HG03558 (cell line): Measurements from ENCODE around the gene RXRA.

Experiments
- ATAC-seq: cut with Tn5 transposase; IDR thresholded peaks from one replicate; pipeline ENCODE4 v1.9.1; 2021; ENCODE audit warnings: moderate number of reproducible peaks; ENCODE audit not compliant: unreplicated experiment; ENCODE audit errors: extremely low read depth

Gene RXRA

DNA sequence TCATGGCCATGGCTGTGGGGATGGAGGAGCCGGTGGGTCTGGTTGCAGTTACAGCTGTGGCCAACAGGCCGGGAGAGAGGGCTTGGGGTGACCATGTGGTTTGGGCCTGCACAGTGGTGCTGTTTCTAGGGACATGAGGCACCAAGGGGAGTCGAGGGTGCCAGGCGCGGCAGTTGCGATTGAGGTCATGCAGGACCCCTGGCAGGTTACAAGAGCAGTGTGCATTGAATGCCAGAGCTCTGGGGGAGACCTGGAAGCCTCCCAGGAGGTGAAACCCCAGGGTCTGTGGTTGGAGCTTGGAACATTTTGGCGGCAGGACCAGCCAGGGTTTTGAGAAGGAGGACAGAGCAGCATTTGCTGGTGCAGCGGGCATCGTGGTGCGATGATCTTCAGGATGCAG, 21.7 kb downstream of the RXRA start:
- ATAC-seq: no peak

DNA sequence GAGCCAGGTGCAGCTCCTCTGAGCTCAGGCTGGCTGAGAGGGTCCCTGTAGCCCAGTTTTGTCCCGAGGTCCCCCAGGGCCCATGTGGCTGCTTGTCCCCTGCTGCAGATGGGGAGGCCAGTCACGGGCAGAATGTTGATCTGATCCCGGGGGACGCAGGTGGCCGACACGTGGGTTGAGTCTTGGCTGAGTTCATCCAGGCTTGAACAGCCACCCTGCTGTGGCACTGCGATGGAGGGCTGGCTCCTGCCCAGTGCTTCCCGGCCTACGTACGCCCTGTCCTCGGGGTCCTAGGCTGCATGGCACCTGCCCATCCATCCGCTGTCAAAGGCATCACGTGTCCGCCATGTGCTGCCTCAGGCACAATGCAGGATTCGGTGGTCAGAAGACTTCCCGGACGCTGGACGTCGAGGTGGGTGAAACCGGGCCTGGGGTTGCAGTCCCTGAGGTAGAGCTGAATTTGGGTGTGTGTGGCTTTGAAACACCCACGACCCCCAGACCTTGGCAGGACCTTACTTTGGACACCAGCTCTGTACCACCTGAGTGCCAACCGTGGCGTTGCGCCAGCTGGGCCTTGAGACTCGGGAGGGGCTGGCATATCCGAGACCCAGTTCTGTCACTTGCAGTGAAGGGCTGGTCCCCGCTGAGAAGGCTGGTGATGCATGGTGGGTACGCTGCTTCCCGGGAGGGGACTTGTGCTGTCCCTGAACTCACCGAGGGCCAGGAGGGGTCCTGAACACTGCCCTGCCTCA, 22.3 kb downstream of the RXRA start:
- ATAC-seq: no peak

DNA sequence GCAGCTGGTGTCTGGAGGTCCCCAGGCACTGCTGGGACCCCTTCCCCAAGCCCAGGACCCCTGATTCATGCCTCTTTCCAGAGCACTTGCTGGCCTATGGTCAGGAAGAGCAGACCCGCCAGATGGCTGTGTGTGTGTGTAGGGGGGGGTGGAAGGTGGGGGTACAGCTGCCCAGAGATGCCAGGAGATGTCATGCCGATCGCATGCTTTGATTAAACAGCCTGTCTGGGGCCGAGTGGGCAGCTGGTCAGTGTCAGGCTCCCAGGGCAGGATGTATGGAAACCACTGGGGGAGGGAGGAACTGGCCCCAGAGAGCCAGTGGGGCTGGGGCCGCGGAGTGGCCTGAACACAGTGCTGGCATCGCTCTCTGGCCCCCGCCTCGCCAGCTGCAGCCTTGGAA, 23.7 kb downstream of the RXRA start:
- ATAC-seq: no peak

DNA sequence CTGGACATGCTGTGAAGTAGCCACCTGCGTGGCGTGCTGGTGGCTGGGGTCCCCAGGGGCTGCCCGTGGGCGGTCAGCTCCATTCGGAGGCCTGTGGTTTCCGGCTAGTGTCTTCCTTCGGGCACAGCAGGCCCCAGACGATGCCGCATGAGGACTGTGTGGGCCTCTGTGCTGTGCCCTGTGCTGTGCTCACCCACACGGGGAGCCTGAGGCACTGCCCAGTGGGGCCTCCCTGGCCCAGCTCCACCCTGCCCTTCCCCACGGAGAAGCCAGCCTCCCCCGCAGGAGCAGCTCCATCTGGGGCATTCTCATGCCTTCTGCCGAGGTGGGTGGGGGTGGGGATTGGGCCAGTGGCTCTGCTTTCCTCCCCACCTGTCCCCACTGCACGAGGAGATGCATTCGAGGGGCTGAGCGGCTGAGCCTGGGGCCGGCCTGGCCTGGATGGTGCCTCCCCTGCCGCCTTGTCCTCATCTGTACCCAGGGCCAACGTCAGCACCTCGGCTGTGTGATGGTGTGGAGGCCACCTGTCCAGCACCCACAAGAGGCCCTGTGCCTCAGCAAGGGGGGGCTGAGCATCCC, 24.2 kb downstream of the RXRA start:
- no peak for ATAC-seq

DNA sequence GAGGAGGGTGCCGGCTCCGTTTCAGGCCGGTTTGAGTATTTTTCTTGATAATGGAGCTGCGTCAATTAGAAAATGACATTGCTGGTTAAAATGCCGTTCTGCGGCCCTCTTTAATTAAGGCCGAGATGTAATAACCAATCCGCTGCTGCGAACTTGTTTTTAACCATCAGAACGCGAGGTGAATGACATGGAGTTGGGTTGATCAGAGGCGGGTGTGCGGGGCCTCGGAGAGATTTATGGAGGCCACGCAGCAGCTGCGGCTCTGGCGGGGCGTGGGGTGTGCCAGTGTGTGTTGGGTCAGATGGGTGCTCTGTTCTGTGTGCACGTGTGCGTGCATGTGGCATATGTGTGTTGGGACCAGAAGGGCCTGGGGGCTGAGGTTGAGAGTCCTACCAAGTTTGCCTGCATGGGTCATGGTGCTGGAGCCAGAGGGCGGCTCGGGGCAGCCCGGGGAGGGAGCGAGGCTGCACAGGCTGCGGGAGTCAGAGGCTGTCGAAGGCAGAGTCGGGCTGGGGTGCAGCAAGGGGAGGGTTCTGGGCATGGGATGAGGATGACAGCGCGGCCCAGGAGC, 25.4 kb downstream of the RXRA start:
- ATAC-seq: no peak

DNA sequence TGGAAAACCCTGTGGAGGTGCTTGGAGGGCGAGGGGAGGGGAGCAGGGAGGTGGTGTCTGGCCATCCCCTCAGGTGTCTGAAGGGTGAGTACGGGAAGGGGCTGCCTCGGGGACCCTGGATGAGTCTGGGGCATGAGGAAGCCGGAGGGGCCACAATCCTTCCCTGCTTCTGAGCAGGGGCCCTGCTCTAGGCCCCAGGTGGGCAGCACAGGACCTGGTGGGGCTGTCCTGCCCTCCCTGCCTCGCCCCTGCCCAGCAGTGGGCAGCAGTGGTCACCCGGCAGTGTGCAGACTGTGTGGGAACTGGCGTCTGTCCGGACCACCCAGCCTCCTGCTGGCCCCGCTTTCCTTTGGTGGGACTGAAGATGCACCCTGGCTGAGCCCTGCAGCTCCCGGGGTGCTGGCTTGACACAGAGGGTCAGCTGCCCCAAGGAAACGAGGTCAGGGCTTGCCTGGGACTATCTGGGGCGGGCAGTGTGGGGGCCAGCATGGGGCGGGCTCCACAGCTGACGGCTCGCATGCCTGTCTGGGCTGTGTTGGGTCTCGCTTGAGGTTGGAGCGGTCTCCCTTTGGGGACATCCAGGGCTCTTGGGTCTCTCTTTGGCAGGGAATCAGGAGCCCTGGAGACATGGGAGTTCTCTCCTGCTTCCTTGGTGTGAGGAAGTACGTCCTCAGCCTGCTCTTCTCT, 26.1 kb downstream of the RXRA start:
- ATAC-seq: no peak

DNA sequence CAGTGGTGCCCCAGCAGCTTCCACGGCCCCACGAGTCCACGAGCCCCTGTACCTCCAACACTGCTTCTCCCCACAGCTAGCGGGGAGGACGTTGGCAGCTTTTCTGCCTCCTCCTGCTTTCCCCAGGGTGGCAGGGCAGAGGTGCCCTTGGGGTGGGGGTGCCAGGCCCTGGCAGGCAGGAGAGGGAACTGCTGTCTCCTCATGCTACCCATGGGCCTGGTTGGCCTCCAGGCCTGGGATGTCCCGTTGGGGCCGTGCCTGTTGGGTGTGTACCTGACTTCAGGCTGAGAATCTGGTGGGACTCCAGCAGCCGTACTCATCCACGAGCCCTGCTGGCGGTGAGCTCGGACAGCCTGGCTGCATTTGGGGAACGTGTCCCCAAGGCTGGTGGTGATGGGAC, 27.3 kb downstream of the RXRA start:
- no peak for ATAC-seq

DNA sequence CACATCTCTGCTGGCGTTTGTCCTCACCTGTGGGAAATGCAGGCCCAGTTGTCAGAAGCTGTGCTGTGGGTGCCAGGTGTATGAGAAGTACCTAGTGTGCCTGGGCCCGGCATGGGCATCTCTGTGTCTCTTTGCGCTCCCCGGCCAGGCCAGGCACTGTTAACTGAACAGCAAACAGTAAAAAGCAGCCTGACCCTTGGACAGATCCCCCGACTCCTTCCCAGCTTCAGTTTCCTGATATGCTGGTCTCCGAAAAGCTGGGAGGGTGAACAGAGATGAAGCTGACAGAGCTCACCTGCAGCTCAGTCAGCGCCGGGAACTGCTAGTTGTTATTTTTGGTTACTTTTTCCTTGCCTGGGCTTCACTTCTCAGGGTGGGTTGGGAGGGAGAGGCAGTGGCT, 28.9 kb downstream of the RXRA start:
- ATAC-seq: no peak

DNA sequence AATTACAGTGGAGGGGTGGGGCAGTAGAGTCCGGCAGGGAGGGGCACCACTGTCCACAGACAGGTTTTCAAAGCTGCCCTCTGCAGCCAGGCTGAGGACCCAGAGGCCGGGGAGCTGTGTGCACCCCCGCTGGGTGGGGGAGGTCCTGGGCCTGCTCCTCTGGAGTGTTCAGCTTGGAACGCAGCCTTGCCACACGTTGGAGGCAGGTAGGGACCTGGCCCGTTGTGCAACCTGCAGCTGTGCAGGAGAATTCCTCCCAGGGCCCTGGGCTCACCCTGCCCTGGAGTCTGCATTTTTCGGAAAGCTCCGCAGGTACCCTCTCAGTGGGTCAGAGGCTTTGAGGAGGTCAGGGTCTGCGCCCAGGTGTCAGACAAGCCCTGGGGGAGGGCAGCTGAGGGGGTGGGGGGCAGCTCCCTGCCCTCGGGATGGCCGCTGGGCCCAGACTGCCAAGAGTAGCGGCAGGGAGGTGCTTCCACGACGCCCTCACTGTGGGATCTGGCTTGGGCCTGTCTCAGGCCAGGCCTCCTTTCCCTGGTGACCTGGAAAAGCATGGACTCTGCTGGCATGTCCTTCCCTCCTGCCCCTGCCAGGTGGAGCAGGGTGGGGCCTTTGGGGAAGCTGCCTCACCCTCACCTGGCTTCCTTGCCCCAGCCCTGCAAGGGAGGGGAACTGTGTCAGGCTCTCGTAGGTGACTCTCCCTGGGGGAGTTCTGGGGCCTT, 29.5 kb downstream of the RXRA start:
- ATAC-seq: no peak

DNA sequence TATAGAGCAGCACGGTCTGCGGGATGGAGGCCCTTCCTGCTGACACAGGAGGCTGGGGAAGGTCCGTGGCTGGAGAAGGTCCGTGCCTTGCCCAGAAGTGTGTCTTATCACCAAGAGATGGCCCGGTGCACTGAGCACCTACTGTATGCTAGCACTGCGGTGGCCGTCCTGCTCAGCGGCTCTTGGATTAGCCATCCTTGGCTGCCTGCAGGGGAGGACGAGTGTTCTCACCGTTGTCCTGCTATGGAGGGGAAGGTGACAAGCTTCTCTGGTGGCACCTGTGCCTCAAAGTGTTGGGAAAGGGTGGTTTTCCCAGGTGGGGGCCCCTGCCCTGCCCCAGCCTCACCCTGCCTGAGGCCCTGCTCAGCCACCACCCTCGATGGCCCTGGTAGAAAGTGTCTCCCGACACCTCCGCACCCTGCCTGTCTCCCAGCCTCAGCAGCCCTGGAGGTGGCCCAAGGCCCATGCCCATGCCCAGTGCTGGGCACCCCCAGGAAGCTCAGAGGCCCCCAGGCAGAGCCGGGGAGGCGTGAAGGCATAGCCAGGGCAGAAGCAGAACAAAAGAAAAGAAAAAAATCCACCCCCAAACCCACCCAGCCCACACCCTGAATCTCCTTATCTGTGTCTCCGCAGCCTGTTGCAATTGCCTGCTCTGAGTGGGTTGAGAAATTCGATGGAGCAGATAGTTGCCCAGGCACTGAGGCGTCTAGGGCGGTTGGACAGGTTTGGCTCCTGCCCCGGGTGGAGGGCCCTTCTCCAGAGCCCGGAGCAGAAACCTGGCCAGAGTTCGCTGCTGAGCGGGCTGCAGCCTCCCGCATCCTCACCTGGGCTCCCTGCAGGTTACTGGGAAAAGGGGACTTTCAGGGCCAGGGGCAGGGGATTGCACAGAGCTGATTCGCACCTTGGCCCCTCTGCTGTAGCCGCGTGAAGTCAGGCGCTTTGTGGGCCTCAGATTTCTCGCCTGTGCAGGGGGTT, 30.5 kb downstream of the RXRA start:
- ATAC-seq: no peak

DNA sequence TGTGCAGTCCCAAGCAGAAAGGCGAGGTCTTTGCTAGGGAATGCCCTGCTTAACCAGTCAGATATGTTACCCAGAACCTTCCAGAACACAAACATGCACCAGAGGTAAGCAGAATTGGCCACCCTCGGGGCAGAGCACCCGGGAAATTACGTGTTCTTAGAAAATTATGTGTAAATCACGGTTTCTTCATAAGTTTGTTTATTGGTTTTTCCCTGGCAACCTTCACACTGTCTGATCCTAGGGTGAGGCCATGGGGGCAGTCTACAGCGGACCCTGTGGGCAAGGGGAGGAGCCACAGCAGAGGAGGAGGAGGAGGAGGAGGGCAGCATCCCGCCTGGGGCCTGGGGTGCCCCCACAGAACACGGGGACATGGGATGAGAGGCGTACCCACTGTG, 31.4 kb downstream of the RXRA start:
- ATAC-seq: no peak

DNA sequence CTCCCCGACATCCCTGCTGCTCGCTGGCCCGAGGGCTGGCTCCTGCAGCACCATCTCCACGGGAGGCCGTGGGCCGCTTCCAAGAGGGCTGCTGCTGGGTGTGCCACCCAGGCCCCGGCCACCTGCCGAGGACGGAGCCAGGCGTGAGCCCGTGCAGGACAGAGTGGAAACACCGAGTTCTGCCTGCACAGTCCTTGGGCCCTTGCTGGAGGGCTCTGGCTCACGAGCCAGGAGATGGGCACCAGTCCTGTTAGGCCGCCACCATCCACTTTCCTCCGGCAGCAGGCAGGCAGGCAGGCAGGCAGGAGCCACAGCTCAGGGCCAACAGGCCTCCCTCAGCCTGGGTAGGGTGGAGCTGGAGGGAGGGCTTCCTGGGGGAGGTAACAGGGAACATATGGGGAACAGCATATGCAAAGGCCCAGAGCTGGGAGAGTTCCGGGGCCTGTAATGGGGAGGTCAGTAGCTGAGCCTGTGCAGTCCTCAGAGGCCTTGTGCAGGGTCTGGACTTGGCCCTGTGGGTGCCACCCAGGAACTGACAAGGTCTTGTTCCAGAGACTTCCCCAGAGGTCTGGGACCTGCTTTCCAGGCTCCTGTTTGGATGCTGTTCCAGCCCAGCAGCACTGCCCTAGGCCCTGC, 31.9 kb downstream of the RXRA start:
- ATAC-seq: no peak

DNA sequence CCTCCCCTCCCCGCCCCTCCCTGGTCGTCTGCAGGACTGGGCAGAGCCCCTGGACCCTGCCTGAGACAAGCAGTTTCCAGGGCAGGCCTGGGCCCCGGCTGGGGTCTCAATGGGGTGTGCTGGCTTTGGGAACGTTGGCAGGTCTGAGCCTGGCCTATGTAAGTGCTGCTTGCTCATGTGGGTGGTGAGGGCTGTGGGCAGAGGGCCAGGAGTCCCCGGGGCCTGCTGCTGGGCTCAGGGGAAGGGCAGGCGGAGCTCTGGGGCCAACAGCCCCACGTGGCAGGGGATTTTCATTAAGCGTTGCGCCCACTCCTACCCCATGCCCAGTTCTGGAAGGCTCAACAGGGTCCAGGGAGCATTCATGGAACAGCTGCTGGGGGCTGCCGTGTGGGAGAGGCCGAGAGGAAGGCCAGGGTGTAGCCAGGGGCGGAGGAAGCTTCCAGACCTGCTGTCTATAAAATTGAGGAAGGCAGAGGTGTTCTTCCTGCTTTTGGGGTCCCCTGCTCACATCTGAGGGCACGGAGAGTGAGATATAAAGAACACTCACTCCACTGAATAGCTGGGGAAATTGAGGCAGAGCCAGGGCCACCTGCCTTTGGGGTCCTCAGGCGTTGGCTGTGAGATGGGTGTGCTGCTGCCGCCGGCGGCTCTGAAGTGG, 32.5 kb downstream of the RXRA start:
- no peak for ATAC-seq

DNA sequence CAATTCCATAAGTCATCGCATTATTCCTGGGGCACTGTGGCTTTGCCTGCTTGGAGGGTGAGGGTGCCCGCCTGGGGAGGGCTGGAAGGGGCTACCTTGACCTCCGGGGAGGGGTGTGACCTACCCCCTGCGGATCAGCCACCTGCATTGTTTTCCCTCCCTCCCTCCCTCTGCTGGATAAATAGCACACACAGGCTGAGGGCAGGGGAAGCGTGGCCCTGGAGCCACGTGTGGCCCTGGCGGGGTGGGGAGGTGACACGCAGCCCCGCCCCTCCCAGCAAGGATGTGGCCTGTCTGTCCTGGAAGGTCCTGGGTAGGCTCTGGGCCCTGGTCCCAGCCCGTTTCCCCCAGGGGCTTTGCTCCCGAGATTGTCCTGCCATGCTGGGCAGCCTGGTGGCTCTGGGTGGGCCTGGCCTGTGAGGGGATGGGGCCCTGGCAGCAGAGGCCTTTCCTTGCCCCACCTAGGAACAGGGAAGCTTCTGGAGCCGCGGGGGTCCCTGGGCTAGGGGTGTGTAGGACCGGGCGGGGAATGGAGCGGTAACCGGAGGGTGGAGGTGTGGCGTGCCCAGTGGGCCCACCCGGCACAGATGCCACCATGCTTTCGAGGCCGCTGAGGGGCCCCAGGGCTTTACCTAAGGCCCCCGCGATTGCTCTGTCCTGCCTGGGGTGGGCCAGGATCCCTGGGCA, 33.4 kb downstream of the RXRA start:
- no peak for ATAC-seq

DNA sequence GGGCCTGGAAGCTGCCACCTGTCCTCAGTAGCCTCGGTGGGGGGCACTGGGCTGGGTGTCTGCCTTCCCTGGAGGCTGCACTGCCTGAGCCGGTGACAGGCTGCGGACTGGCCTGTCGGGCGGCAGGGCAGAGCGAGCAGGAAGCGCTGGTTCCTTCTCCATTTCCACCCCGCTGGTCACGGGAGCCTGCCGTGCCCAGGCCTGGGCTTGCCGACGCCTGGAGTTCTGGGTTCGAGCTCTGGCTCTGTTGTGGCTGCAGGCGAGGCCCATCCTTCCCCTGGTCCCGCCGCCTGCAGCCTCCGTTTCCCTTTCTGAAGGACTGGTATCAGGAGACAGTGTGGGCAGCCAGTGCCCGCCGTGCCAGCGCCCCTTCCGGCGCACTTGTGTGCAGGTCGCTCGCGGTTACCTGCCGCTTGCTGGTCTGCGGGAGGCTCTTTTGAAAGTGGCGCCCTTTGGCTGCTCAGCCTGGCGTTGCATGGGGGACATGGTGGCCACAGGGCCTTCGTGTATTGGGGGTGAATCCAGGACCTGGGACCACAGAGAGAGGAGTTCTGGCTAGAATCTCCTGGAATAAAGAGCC, 34.0 kb downstream of the RXRA start:
- ATAC-seq: no peak

DNA sequence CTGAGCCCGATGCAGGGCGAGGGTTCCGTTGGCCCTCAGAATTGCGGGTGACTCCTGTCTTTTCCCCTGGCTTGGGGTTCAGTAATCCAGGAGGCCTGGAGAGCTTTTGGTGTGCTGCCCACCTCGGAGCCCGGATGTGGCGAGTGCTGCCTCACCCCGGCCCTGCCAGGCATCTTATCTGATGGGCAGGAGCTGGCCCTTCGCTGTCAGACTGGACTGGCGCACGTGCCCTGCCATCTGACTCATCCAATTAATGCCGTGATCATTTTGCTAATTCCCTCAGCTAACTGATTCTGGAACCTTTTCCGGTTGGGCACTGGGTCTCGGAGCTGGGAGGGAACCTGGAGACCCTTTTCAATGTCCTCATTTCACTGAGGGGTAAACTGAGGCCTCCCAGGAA, 34.6 kb downstream of the RXRA start:
- no peak for ATAC-seq

DNA sequence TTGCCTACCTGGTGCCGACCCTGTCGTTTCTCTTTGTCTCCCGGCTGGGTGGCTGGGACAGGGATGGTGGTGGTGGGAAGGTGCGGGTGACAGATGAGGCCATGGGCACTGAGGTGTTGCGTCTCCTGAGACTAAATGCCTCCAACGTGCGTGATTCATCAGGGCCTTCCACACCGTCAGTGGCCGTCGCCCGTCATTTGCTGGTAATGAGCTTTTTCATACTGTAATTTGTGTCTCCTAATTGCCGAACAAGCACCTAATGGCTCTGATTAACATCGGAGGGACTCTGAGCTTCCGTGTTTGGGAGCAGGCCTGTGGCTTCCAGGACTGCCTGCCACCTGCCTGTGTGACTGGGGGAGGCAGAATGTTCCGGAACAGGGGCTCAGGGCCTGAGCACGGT, 35.2 kb downstream of the RXRA start:
- no peak for ATAC-seq
